ENCODE measurements around the gene SYT5.

- TF ChIP-seq, protein P1, sequence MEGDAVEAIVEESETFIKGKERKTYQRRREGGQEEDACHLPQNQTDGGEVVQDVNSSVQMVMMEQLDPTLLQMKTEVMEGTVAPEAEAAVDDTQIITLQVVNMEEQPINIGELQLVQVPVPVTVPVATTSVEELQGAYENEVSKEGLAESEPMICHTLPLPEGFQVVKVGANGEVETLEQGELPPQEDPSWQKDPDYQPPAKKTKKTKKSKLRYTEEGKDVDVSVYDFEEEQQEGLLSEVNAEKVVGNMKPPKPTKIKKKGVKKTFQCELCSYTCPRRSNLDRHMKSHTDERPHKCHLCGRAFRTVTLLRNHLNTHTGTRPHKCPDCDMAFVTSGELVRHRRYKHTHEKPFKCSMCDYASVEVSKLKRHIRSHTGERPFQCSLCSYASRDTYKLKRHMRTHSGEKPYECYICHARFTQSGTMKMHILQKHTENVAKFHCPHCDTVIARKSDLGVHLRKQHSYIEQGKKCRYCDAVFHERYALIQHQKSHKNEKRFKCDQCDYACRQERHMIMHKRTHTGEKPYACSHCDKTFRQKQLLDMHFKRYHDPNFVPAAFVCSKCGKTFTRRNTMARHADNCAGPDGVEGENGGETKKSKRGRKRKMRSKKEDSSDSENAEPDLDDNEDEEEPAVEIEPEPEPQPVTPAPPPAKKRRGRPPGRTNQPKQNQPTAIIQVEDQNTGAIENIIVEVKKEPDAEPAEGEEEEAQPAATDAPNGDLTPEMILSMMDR (IDR thresholded peaks at IDR 0.05), result no peak
- TF ChIP-seq POLR2A (IDR thresholded peaks at IDR 0.05), result no peak
These were observed 8.6 kb downstream of the SYT5 start for GRCh38 chr19:55171440-55171839.
